H9 (cell line): Measurements from ENCODE around the gene AHSG. TPM values are rescaled to one million over a fixed set of nuclear protein-coding genes. Genes with fewer than 3 reads are reported as not detected.

Source experiments
- DNase-seq: peaks from one replicate; pipeline ENCODE4 v3.0.0-alpha.2; 2017
- H2AFZ ChIP-seq: one replicate; pipeline ENCODE4 v1.6.1; 2013; ENCODE audit warnings: mild to moderate bottlenecking, low read length, control low read depth, moderate library complexity
- H2AK5ac ChIP-seq: 2 replicates; pipeline ENCODE4 v1.6.1; 2013; ENCODE audit warnings: low read length, control low read depth, mixed read lengths; ENCODE audit not compliant: insufficient read length
- H2BK120ac ChIP-seq: one replicate; pipeline ENCODE4 v1.6.1; 2013; ENCODE audit warnings: low read depth, mild to moderate bottlenecking, low read length, control low read depth, inconsistent platforms; ENCODE audit not compliant: poor library complexity, severe bottlenecking
- H2BK12ac ChIP-seq: 2 replicates; pipeline ENCODE4 v1.6.1; 2013; ENCODE audit warnings: low read length, control low read depth, mixed read lengths, low read depth; ENCODE audit not compliant: insufficient read length
- H2BK15ac ChIP-seq: 2 replicates; pipeline ENCODE4 v1.6.1; 2013; ENCODE audit warnings: low read depth, low read length, control low read depth
- H2BK20ac ChIP-seq: one replicate; pipeline ENCODE4 v1.6.1; 2013; ENCODE audit warnings: low read depth, mild to moderate bottlenecking, low read length, control low read depth, inconsistent platforms; ENCODE audit not compliant: poor library complexity, severe bottlenecking
- H2BK5ac ChIP-seq: 2 replicates; pipeline ENCODE4 v1.6.1; 2013; ENCODE audit warnings: low read length, control low read depth, mixed read lengths; ENCODE audit not compliant: insufficient read length
- H3K14ac ChIP-seq: 2 replicates; pipeline ENCODE4 v1.6.1; 2013; ENCODE audit warnings: low read length, control low read depth; ENCODE audit not compliant: insufficient read depth
- H3K18ac ChIP-seq: 2 replicates; pipeline ENCODE4 v1.6.1; 2013; ENCODE audit warnings: low read depth, mild to moderate bottlenecking, mixed read lengths, low read length, control low read depth; ENCODE audit not compliant: insufficient read length
- H3K23ac ChIP-seq: 2 replicates; pipeline ENCODE4 v1.6.1; 2013; ENCODE audit warnings: low read length, control low read depth, mixed read lengths, low read depth; ENCODE audit not compliant: insufficient read length
- H3K23me2 ChIP-seq: 2 replicates; pipeline ENCODE4 v1.6.1; 2013; ENCODE audit warnings: low read depth, mild to moderate bottlenecking, mixed read lengths, low read length, control low read depth; ENCODE audit not compliant: insufficient read length, poor library complexity, severe bottlenecking
- H3K27ac ChIP-seq: 2 replicates; pipeline ENCODE4 v1.5.1; 2013; ENCODE audit warnings: low read length, control low read depth, mixed read lengths, low read depth; ENCODE audit not compliant: insufficient read length
- H3K27me3 ChIP-seq: 2 replicates; pipeline ENCODE4 v1.6.1; 2013; ENCODE audit warnings: low read length, control low read depth, inconsistent platforms; ENCODE audit not compliant: insufficient read depth
- H3K4ac ChIP-seq: 2 replicates; pipeline ENCODE4 v1.6.1; 2013; ENCODE audit warnings: low read depth, mild to moderate bottlenecking, control low read depth, inconsistent platforms, low read length, moderate library complexity
- H3K4me1 ChIP-seq: 2 replicates; pipeline ENCODE4 v1.6.1; 2013; ENCODE audit warnings: low read length, control low read depth, inconsistent platforms; ENCODE audit not compliant: insufficient read depth
- H3K4me2 ChIP-seq: 2 replicates; pipeline ENCODE4 v1.6.1; 2013; ENCODE audit warnings: low read length, control low read depth, mixed read lengths; ENCODE audit not compliant: insufficient read length, insufficient read depth
- H3K56ac ChIP-seq: 2 replicates; pipeline ENCODE4 v1.6.1; 2013; ENCODE audit warnings: low read depth, mild to moderate bottlenecking, mixed read lengths, low read length, control low read depth; ENCODE audit not compliant: insufficient read length
- H3K79me1 ChIP-seq: 2 replicates; pipeline ENCODE4 v1.6.1; 2013; ENCODE audit warnings: low read depth, mild to moderate bottlenecking, moderate library complexity, low read length, control low read depth, inconsistent platforms; ENCODE audit not compliant: insufficient read depth, poor library complexity, severe bottlenecking
- H3K79me2 ChIP-seq: 2 replicates; pipeline ENCODE4 v1.6.1; 2013; ENCODE audit warnings: low read length, control low read depth, inconsistent platforms; ENCODE audit not compliant: insufficient read depth
- H3K9ac ChIP-seq: 2 replicates; pipeline ENCODE4 v1.6.1; 2013; ENCODE audit warnings: low read length, control low read depth, mixed read lengths; ENCODE audit not compliant: insufficient read length; ENCODE audit errors: extremely low read depth
- H3K9me3 ChIP-seq: one replicate; pipeline ENCODE4 v1.6.1; 2013; ENCODE audit warnings: low read depth, low read length, inconsistent platforms; ENCODE audit not compliant: control insufficient read depth
- H3T11ph ChIP-seq: one replicate; pipeline ENCODE4 v1.6.1; 2013; ENCODE audit warnings: mild to moderate bottlenecking, low read length, control low read depth, inconsistent platforms
- H4K20me1 ChIP-seq: one replicate; pipeline ENCODE4 v1.6.1; 2013; ENCODE audit not compliant: control insufficient read depth, insufficient read length, insufficient read depth
- H4K5ac ChIP-seq: 2 replicates; pipeline ENCODE4 v1.6.1; 2013; ENCODE audit warnings: low read depth, mild to moderate bottlenecking, mixed read lengths, low read length, control low read depth; ENCODE audit not compliant: insufficient read length
- H4K8ac ChIP-seq: replicated peaks from 2 replicates; pipeline ENCODE4 v1.6.1; 2013; ENCODE audit warnings: low read length, control low read depth, mixed read lengths, low read depth; ENCODE audit not compliant: insufficient read length
- H4K91ac ChIP-seq: 2 replicates; pipeline ENCODE4 v1.6.1; 2013; ENCODE audit warnings: low read depth, mild to moderate bottlenecking, moderate library complexity, mixed read lengths, low read length, control low read depth; ENCODE audit not compliant: insufficient read length
- H3K27ac Mint-ChIP-seq, 3 experiments: 2 replicates in 2 of 3; 3 replicates in 1 of 3; pipeline ENCODE4 v1.8.0; 2020 to 2021; ENCODE audit warnings: mixed read lengths in 3 of 3, mild to moderate bottlenecking in 1 of 3, moderate library complexity in 1 of 3
- H3K27me3 Mint-ChIP-seq: 2 replicates; pipeline ENCODE4 v1.8.0; 2021; ENCODE audit warnings: low read depth, mild to moderate bottlenecking, moderate library complexity, mixed read lengths
- H3K36me3 Mint-ChIP-seq, 3 experiments: 2 replicates in 2 of 3; 3 replicates in 1 of 3; pipeline ENCODE4 v1.8.0; 2020 to 2021; ENCODE audit warnings: low read depth in 3 of 3, mixed read lengths in 3 of 3; ENCODE audit not compliant: insufficient read depth in 1 of 3
- H3K4me1 Mint-ChIP-seq, 2 experiments: 2 replicates each; pipeline ENCODE4 v1.8.0; 2020; ENCODE audit warnings: mixed read lengths in 2 of 2
- H3K4me3 Mint-ChIP-seq, 2 experiments: 2 replicates in 1 of 2; 3 replicates in 1 of 2; pipeline ENCODE4 v1.8.0; 2020 to 2021; ENCODE audit warnings: mild to moderate bottlenecking in 2 of 2, mixed read lengths in 2 of 2, moderate library complexity in 1 of 2
- H3K9me3 Mint-ChIP-seq, 2 experiments: 2 replicates in 1 of 2; 3 replicates in 1 of 2; pipeline ENCODE4 v1.8.0; 2020; ENCODE audit warnings: mild to moderate bottlenecking in 2 of 2, mixed read lengths in 2 of 2, moderate library complexity in 1 of 2
- CTCF ChIP-seq: fragments of 200-600 bp; sonication (generic); conservative IDR thresholded peaks from 3 replicates; pipeline ENCODE4 v1.8.0; 2021; ENCODE audit warnings: antibody characterized with exemption, mild to moderate bottlenecking
- WGBS: extraction: QIAGEN DNeasy Blood & Tissue Kit; methylation state at CpG from one replicate; pipeline ENCODE4 v1.1.7; 2013; ENCODE audit warnings: missing lambda C conversion rate, low lambda C conversion rate, mixed read lengths; ENCODE audit not compliant: insufficient read length; ENCODE audit errors: extremely low coverage; 5-methylcytosine and 5-hydroxymethylcytosine counted together
- total RNA-seq: library from RNA; stranded (reverse); gene quantifications from 2 replicates; pipeline ENCODE4 v1.2.1, GENCODE V29; 2021

Gene AHSG
- total RNA-seq, 1 experiment from 2014 or later: not detected

GRCh38 chr3:186626254-186626847 is 13.5 kb downstream of the AHSG start:
- no peak overlapping the region for H3K27ac Mint-ChIP-seq
- Histone ChIP-seq H2BK12ac (no peak overlapping the region), H2BK15ac (no peak overlapping the region), H4K91ac (no peak overlapping the region), H3K4ac (no peak overlapping the region), H2BK20ac (no peak overlapping the region), H3K9ac (no peak overlapping the region), H3K18ac (no peak overlapping the region), H3K4me2 (no peak overlapping the region), H4K5ac (no peak overlapping the region), H4K8ac (no peak overlapping the region), H3K56ac (no peak overlapping the region), H3K79me2 (no peaks in the 10 kb centered on the region), H3K27ac (no peak overlapping the region), H3K14ac (no peak overlapping the region), H3K27me3 (no peaks in the 10 kb centered on the region), H2AFZ (no peak overlapping the region), H3K79me1 (no peaks in the 10 kb centered on the region), H3K9me3 (no peaks in the 10 kb centered on the region), H3K4me1 (no peaks in the 10 kb centered on the region; the same call in 1 of the 2 replicates), H2BK5ac (no peak overlapping the region), H3T11ph (no peak overlapping the region), H2AK5ac (no peak overlapping the region), H3K23me2 (no peaks in the 10 kb centered on the region), H2BK120ac (no peak overlapping the region), H3K23ac (no peak overlapping the region), H4K20me1 (no peaks in the 10 kb centered on the region)
- DNase-seq: no peak
- peaks cover 6 to 7% of the 10 kb centered on the region in 2 experiments; a peak in 2 of 4 replicates for H3K4me1 Mint-ChIP-seq
- no peak overlapping the region for H3K4me3 Mint-ChIP-seq
- WGBS: no CpG with 5 or more reads among the region's 7 CpGs
- H3K36me3 Mint-ChIP-seq: no peaks in the 10 kb centered on the region
- peaks cover 2% of the 10 kb centered on the region for H3K27me3 Mint-ChIP-seq
- TF ChIP-seq CTCF: no peak
- H3K9me3 Mint-ChIP-seq: no peaks in the 10 kb centered on the region
